Hepatic stellate cell (primary cell): Measurements from ENCODE around the gene EPHB1.
"Not testable (repeated sequence)": the region's sequence is repeated elsewhere in the genome, so short reads cannot be mapped to it uniquely, and the experiment has no call there.

Experiments
- DNase-seq: peaks from one replicate; pipeline ENCODE4 v3.0.0; 2011; ENCODE audit warnings: low spot score

EPHB1 gene

GRCh38 chr3:135084976-135085375 lies 289.9 kb downstream of the EPHB1 start:
- no peak for DNase-seq

DNA sequence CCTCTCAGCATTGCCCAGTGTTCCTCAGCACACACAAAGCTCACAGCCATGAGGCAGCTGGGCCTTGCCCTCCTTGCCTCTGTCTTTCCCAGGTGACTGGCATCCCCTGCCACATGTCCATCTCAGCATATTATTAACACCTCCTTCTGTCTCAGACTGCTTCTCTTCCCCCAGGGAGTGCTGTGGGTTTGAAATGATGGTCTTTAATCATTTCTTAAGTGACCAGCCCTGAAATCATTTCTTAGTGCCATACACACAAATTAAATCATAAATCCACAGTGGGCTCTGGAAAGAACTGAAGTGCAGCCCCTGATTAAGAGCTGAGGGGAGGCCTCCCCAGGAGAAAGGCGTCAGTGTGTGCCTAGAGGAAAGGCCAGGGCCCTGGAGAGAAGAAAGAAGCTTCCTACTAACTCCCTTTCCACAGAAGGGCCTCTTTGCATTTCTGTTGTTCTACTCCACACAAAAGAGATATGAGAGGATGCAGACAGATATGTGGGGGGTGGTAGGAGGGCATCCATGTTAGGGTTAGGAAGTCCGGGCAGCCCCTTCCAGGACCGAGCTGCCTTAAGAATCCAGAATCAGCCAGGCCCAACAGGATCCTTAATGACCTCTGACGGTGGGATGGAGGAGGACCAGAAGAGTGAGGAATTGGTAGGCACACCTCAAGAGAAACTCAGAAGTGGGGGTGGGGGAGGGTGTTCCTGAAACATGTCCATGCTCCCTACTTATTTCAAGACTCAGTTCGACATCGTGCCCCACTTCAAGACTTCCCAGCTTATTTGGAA lies 290.8 kb downstream of the EPHB1 start:
- no peak for DNase-seq

DNA sequence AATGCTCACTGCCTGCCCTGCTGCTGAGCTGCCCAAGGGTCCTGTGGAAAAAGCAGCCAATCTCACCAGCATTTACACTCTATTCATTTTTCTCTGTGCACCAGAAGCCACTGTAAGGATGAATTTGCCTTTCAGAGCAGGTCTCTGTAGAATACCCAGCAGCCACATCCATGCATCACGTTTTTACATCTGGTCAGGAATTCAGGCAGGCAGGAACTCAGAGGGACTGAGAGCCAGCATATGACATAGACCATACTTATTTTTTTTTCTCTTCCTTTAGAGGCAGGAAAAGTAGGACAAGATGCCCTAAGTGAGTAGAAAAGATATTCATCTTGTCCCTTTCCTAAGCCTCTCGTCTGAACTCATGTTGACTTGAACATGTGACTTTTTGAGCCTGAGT lies 292.7 kb downstream of the EPHB1 start:
- no peak for DNase-seq

DNA sequence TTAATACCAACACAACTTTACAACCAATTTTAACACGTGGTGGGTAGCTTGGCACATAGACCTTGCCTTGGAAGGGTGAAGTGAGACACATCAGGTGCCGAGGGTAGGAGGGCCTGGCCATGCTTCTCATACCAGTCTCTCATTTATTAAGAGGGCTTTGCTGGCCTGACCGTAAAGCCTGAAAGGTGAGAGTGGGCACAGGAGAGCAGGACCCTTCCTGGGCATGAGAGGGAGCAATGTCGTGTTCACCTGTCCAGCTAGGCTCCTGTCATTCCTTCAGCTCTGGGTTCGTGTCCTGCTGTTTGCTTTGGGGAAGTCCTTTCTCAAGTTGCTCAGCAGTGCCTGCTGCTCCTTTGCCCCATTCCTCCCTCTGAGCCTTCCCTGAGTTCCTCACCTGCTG lies 294.4 kb downstream of the EPHB1 start:
- no peak for DNase-seq

- DNase-seq: no peak
Measured at GRCh38 chr3:135090020-135090717, 295.1 kb downstream of the EPHB1 start.

- no peak for DNase-seq
Measured at GRCh38 chr3:135091946-135092345, 296.9 kb downstream of the EPHB1 start.

DNA sequence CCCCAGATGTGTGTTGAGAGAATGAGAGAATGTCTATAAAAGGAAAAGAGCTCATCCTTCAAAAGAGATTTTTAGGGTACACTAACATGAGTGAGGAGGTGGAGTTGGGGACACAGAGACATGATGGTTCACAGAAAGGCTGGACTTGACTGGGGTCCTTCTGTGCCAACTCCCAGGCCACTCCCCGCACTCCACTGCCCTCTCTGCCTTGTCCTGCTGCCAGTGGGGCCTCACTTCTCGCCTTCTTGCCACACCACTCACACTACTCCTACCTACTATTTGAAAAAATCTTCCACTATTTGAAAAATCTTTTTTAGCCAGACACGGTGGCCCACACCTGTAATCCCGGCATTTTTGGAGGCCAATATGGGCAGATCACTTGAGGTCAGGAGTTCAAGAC lies 298.1 kb downstream of the EPHB1 start:
- DNase-seq: no peak

DNA sequence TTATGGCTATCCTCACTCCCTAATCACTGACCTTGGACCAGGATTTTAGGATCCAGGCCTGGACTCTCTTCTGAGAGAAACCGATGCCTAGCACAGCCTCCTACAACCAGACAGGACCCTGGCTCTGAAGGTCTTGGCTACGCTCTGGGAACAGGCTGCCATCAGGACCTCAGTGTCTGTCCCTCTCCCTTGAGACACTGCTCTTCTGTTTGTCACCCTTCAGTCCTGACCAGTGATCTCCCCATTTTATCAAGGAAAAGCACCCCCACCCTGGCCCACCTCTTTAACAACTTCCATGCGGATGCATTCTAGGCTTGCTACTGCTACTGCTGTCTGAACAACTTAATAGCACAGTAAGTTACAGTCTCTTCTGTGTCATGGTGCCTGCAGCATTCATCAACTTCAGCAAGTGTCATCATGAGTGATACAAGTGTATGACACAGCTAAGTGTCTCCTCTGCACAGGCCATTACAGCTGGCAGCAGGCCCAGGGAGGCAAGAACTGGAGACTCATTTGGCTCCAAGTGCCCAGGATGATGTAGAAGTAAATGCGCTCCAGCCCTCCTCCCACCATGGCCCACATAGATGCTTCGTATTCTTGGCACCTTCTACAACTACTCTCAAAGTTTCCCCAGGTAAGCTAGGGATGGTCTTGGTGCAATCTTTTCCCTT lies 302.4 kb downstream of the EPHB1 start:
- DNase-seq: no peak

GRCh38 chr3:135099734-135100355 lies 304.8 kb downstream of the EPHB1 start:
- DNase-seq: no peak

DNA sequence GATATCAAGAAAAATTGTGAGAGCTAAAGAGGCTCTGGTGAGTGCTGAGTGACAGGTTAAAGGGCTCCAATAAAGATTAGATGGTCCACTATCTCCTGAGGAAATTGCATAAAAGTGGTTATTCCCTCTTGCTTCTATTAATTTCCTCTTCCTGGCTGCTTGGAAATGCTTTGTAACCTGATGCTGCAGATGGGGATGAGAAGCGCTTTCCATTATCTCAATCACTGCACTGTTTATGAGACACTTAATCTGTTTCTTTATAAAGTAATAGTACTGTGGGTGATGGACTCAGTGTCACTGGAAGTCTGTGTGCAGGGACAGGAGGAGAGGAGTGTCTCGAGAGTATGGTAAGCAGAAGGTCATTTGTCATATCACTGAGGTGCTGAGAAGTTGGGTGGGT lies 305.3 kb downstream of the EPHB1 start:
- DNase-seq: no peak

- DNase-seq: no peak
Measured at GRCh38 chr3:135103917-135104316, 308.9 kb downstream of the EPHB1 start.

DNA sequence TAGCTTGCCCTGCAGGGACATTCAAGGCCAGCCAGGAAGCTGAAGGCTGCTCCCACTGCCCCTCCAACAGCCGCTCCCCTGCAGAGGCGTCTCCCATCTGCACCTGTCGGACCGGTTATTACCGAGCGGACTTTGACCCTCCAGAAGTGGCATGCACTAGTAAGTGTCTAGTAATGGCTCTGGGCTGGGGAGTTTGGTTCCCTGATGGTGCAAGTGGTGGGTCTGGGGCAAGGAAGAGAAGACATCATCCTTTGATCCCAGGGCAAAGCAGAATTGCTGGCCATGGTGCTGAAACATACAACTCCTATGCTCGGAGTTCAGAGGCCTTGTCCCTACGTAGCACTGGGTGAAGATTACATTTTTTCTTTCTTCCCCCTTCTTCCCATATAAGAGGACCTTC lies 311.4 kb downstream of the EPHB1 start:
- no peak for DNase-seq

- DNase-seq: no peak
Measured at GRCh38 chr3:135107043-135107442, 312.0 kb downstream of the EPHB1 start.

- DNase-seq: no peak
Measured at GRCh38 chr3:135109681-135110080, 314.6 kb downstream of the EPHB1 start.

DNA sequence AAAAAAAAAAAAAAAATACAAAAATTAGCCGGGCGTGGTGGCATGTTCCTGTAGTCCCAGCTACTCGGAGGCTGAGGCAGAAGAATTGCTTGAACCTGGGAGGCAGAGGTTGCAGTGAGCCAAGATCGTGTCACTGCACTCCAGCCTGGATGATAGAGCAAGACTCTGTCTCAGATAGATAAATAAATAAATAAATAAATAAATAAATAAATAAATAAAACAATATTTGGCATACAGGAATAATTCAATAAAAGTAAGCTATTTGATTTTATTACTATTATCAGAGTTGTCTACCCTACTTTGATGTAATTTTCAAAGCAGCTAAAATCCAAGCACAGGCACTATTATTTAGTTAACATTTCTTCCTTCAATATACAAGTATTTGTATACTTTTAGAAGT lies 319.5 kb downstream of the EPHB1 start:
- DNase-seq: not testable (repeated sequence)

GRCh38 chr3:135117977-135118376 lies 322.9 kb downstream of the EPHB1 start:
- DNase-seq: no peak

DNA sequence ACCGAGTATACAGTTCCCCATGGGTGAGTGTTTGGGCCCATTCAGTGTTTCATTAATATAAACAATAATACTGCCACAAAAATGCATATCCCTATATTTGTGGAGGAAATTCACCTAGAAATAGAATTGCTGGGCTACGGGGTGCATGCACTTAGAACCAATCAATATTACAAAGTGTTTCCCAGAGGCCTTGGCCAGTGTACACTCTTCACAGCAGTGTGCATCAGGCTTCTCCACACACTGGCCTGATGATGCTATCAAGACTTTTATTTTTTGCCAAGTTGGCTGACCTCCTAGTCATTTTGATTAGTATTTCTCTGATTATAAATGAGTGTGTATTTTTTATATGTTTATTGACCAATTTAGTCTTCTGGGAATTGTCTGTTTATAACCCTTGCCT lies 323.7 kb downstream of the EPHB1 start:
- no peak for DNase-seq

GRCh38 chr3:135125171-135125801 lies 330.2 kb downstream of the EPHB1 start:
- DNase-seq: peak; percentile 22

DNA sequence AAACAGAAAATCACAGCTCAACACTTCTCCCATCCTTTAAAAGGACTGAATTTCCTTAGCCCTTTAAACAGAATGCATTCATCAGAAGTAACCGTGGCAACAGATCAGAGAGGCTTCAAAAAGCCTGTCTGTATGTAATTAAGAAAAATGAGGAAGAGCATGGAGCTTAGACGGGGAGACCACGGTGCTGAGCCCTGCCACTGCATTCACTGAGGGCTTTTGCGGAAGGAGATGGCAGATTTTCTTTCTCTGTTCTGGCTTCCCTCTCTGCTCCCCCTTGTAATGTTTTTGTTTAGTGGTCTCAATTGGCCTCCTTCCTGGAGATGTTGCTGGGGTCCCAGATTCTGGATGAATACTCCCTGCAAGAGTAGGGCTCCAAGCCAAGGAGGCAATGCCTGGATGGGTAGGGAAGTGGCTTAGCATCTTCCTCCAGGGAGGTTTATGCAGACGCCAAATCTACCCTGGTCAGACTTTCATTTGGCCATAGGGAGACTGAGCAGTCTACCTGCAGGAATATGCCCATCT lies 332.9 kb downstream of the EPHB1 start:
- DNase-seq: no peak

DNA sequence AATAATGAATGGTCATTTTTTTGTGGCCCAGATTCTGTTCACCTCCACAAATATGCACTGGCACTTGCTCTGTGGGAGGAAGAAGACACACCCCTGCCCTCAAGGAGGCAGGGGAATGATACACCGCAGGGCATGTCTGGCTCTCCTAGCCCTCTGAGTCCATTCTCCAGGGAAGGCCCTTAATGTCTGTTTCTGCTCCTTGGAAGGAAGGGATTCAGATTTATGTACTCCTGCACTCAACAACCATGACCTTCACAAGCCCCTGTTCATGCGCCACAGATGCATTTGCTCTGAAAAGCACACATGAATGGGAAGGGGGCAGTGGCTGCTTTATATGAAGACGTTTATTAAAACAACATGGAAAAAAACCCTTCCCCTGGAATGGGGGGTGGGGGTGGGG lies 333.8 kb downstream of the EPHB1 start:
- no peak for DNase-seq

GRCh38 chr3:135131290-135131689 lies 336.2 kb downstream of the EPHB1 start:
- no peak for DNase-seq
